NCI-H69 (cell line): ENCODE measurements around the gene CFAP99.
A peak's percentile ranks its signal among the peaks of the same experiment; 100 is the strongest.

Experiments used
- DNase-seq: peaks from one replicate; lab custom pipeline; 2025; lab: John Stamatoyannopoulos, UW

The CFAP99 gene

GRCh38 chr4:2411786-2412510 is 6.8 kb upstream of the CFAP99 start:
- DNase-seq: no peak

- DNase-seq: peak; percentile 58
These were observed 6.2 kb upstream of the CFAP99 start for GRCh38 chr4:2412534-2412884.

GRCh38 chr4:2412885-2413716 is 5.7 kb upstream of the CFAP99 start:
- DNase-seq: peak; percentile 89

- no peak for DNase-seq
These were observed 4.7 kb upstream of the CFAP99 start for GRCh38 chr4:2413821-2414610.

- no peak for DNase-seq
These were observed 3.5 kb upstream of the CFAP99 start for GRCh38 chr4:2415213-2415612.

GRCh38 chr4:2415881-2416563 is 2.7 kb upstream of the CFAP99 start:
- DNase-seq: no peak

- peak; percentile 8 for DNase-seq
These were observed 2.1 kb upstream of the CFAP99 start for GRCh38 chr4:2416564-2417225.

GRCh38 chr4:2417226-2417764 is 1.5 kb upstream of the CFAP99 start:
- DNase-seq: peak; percentile 28

- peak; percentile 37 for DNase-seq
These were observed 748 bp upstream of the CFAP99 start, which contains the start of gene ZFYVE28 for GRCh38 chr4:2417765-2418649. Gene ZFYVE28 (minus strand): TSS chr4:2418645. CDS start chr4:2418323, 322 bp downstream.

GRCh38 chr4:2419814-2420213 is 1.1 kb downstream of the CFAP99 start:
- no peak for DNase-seq

GRCh38 chr4:2421928-2422327 is 3.2 kb downstream of the CFAP99 start:
- no peak for DNase-seq

GRCh38 chr4:2423066-2423465 is 4.3 kb downstream of the CFAP99 start:
- no peak for DNase-seq

- DNase-seq: no peak
These were observed 4.9 kb downstream of the CFAP99 start for GRCh38 chr4:2423695-2424094.

- DNase-seq: no peak
These were observed 5.8 kb downstream of the CFAP99 start for GRCh38 chr4:2424581-2424980.

GRCh38 chr4:2425386-2426068 is 6.8 kb downstream of the CFAP99 start:
- DNase-seq: no peak

GRCh38 chr4:2426069-2426397 is 7.3 kb downstream of the CFAP99 start:
- DNase-seq: no peak

GRCh38 chr4:2426711-2427275 is 8.0 kb downstream of the CFAP99 start:
- no peak for DNase-seq

GRCh38 chr4:2427383-2428334 is 8.9 kb downstream of the CFAP99 start:
- DNase-seq: no peak
